ENCODE data around the gene LAMB4.

DNA sequence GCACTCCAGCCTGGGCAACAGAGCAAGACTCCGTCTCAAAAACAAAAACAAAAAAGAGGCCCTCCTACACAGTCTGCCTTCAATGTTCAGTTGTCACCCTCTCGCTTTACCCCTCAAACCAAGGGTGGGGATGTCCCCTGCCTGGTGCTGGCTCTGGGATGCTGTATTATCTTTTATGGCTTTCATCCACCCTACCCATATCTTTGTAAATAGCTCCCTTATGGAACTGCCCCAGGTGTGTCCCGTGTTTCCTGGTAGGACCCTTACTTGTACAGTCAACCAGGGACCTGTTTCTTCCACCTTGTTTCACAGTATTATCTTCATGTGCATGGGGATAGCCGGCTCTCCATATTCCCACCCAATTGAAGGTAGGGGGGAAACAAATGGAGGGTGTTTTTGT lies 111.5 kb downstream of the LAMB4 start:
- TF ChIP-seq, protein P1, sequence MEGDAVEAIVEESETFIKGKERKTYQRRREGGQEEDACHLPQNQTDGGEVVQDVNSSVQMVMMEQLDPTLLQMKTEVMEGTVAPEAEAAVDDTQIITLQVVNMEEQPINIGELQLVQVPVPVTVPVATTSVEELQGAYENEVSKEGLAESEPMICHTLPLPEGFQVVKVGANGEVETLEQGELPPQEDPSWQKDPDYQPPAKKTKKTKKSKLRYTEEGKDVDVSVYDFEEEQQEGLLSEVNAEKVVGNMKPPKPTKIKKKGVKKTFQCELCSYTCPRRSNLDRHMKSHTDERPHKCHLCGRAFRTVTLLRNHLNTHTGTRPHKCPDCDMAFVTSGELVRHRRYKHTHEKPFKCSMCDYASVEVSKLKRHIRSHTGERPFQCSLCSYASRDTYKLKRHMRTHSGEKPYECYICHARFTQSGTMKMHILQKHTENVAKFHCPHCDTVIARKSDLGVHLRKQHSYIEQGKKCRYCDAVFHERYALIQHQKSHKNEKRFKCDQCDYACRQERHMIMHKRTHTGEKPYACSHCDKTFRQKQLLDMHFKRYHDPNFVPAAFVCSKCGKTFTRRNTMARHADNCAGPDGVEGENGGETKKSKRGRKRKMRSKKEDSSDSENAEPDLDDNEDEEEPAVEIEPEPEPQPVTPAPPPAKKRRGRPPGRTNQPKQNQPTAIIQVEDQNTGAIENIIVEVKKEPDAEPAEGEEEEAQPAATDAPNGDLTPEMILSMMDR (IDR thresholded peaks at IDR 0.05; ENCODE audit: insufficient read depth, low read length), result no peak
- no peak for TF ChIP-seq POLR2AphosphoS5 (IDR thresholded peaks at IDR 0.05; ENCODE audit: low read depth)
- TF ChIP-seq GABPA (IDR thresholded peaks at IDR 0.05; ENCODE audit: low read depth), result no peak
- TF ChIP-seq, protein P2, sequence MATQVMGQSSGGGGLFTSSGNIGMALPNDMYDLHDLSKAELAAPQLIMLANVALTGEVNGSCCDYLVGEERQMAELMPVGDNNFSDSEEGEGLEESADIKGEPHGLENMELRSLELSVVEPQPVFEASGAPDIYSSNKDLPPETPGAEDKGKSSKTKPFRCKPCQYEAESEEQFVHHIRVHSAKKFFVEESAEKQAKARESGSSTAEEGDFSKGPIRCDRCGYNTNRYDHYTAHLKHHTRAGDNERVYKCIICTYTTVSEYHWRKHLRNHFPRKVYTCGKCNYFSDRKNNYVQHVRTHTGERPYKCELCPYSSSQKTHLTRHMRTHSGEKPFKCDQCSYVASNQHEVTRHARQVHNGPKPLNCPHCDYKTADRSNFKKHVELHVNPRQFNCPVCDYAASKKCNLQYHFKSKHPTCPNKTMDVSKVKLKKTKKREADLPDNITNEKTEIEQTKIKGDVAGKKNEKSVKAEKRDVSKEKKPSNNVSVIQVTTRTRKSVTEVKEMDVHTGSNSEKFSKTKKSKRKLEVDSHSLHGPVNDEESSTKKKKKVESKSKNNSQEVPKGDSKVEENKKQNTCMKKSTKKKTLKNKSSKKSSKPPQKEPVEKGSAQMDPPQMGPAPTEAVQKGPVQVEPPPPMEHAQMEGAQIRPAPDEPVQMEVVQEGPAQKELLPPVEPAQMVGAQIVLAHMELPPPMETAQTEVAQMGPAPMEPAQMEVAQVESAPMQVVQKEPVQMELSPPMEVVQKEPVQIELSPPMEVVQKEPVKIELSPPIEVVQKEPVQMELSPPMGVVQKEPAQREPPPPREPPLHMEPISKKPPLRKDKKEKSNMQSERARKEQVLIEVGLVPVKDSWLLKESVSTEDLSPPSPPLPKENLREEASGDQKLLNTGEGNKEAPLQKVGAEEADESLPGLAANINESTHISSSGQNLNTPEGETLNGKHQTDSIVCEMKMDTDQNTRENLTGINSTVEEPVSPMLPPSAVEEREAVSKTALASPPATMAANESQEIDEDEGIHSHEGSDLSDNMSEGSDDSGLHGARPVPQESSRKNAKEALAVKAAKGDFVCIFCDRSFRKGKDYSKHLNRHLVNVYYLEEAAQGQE (IDR thresholded peaks at IDR 0.05; ENCODE audit: insufficient replicate concordance, low read depth), result no peak
- no peak for TF ChIP-seq SPI1 (IDR thresholded peaks at IDR 0.05; ENCODE audit: borderline replicate concordance, low read depth)
